Measurements from ENCODE around the gene SLC30A3. TPM values are rescaled to one million over a fixed set of nuclear protein-coding genes. Genes with fewer than 3 reads are reported as not detected.

The SLC30A3 gene
- total and polyA plus RNA-seq, 2 of the 13 experiments (the other 11 are each of a cell fraction or from before 2014, with no cell fraction given) = 0.38 to 0.79 TPM

GRCh38 chr2:27285481-27285880 lies 22.6 kb upstream of the SLC30A3 start (continued):
- no peak for TF ChIP-seq USF2 (IDR thresholded peaks at IDR 0.05; ENCODE audit: low read depth, low read length)
- TF ChIP-seq USF2 (CRISPR knock-in tag; IDR thresholded peaks at IDR 0.05; ENCODE audit: borderline replicate concordance) = no peak
- TF ChIP-seq MXD1 (CRISPR knock-in tag; IDR thresholded peaks at IDR 0.05) = no peak
- TF ChIP-seq AHR (CRISPR knock-in tag; IDR thresholded peaks at IDR 0.05) = no peak
- no peak for TF ChIP-seq ZNF275 (CRISPR knock-in tag; IDR thresholded peaks at IDR 0.05; ENCODE audit: borderline replicate concordance)

GRCh38 chr2:27284996-27285395 lies 22.1 kb upstream of the SLC30A3 start:
- Histone ChIP-seq H3K9ac (ENCODE audit: insufficient read depth, low read depth, low read length) (no peak overlapping the region), H3K79me2 (ENCODE audit: insufficient read depth, low read length) (no peaks in the 10 kb centered on the region), H2AFZ (ENCODE audit: low read length) (no peak overlapping the region), H3K4me1 (ENCODE audit: insufficient read depth, low read length) (peaks cover 56% of the 10 kb centered on the region), H3K27me3 (ENCODE audit: control insufficient read depth in 1 of 2, insufficient read depth in 2 of 2, low read length in 2 of 2) (peaks cover 0 to 8% of the 10 kb centered on the region in 2 experiments; a peak in 2 of 5 replicates), H3K4me2 (ENCODE audit: low read depth, low read length) (no peak overlapping the region), H3K9me3 (ENCODE audit: low read length) (no peaks in the 10 kb centered on the region), H3K27ac (ENCODE audit: extremely low read length, insufficient read depth, low read length) (no peak overlapping the region), H3K36me3 (replicated peaks in 1 of 2; ENCODE audit: control insufficient read depth in 1 of 2, insufficient read depth in 2 of 2, low read length in 2 of 2) (no peaks in the 10 kb centered on the region), H4K20me1 (ENCODE audit: insufficient read depth, low read length) (no peaks in the 10 kb centered on the region), H3K4me3 (replicated peaks in 1 of 3; ENCODE audit: insufficient read depth in 1 of 3, low read depth in 2 of 3, low read length in 3 of 3) (no peak overlapping the region)
- intact Hi-C loops (cut with micrococcal nuclease; ENCODE audit: unreplicated experiment) = no loop called here
- CTCF ChIA-PET (ENCODE audit: low intra/inter-chr PET ratio, low total read pairs) = no interaction called here
- in situ Hi-C loops (cut with HindIII; ENCODE audit: extremely low pct_ligation_motif_present, low pct_unique_long_range_greater_than_20kb) = loop anchor here (5.0 to 10.0 kb wide), 2 partner anchors 188 to 320 kb away; no protein-coding TSS in a partner anchor
- FAIRE-seq = no peak
- WGBS (ENCODE audit: low lambda C conversion rate) = 60% methylated on average over 1 of the region's 1 CpG
- ATAC-seq = no peak
- no peak for TF ChIP-seq SRSF1 (optimal IDR thresholded peaks at IDR 0.05; ENCODE audit: low read depth, low read length)
- POLR2A ChIA-PET = no interaction called here
- no TSS peak for BruUV-seq (replicated peaks)
- no peak for DNase-seq (ENCODE audit: low spot score)
